Measurements from ENCODE around the gene APRT. TPM values are rescaled to one million over a fixed set of nuclear protein-coding genes. Genes with fewer than 3 reads are reported as not detected.

The APRT gene, protein sequence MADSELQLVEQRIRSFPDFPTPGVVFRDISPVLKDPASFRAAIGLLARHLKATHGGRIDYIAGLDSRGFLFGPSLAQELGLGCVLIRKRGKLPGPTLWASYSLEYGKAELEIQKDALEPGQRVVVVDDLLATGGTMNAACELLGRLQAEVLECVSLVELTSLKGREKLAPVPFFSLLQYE
- total RNA-seq (2022; extraction: Qiagen RNA extraction; ENCODE audit: low read depth) = 285 to 417 TPM (median 377 TPM) in 5 replicates

GRCh38 chr16:88811769-88812512 is at the start of gene APRT:
Gene APRT (minus strand): TSS chr16:88811928. CDS start chr16:88811899, 29 bp downstream.

GRCh38 chr16:88856828-88857727 is 45.4 kb upstream of the APRT start, which contains the start of the genes GALNS and TRAPPC2L:
Gene GALNS (minus strand): TSS chr16:88856947. CDS start chr16:88856877, 70 bp downstream.
Gene TRAPPC2L (plus strand): TSS chr16:88857127. CDS start chr16:88857151, 24 bp downstream.

DNA sequence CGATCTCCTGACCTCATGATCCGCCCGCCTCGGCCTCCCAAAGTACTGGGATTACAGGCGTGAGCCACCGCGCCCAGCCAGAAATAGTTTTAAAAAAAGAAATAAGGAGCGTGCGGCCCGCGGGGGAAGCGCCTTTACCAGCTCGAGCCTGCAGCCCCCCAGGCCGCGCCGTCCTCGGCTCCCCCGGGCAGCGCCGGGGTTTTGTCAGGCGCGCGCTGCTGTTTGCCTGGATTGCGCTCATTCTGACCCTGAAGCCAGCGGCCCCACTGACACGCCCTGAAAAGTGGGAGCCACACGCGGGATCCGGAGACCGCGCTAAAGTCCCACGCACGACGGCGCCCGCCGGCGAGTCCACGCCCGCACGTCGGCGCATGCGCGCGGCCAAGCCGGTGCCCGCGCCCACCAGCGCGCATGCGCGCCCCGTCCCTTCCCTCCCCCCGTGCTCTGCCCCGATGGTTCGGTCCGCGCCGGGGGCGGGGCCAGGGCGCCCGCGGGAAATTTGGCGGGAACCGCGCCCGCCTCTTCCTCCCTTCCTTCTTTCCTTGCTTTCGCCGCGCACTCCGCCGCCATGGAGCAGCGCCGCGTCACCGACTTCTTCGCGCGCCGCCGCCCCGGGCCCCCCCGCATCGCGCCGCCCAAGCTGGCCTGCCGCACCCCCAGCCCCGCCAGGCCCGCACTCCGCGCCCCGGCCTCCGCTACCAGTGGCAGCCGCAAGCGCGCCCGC is 8.3 kb downstream of the APRT start, which contains the start of gene CDT1:
CDT1 (plus strand) TSS at position 526 of the 724 bp plus-strand sequence; CDS start at position 569, 43 bp downstream.

DNA sequence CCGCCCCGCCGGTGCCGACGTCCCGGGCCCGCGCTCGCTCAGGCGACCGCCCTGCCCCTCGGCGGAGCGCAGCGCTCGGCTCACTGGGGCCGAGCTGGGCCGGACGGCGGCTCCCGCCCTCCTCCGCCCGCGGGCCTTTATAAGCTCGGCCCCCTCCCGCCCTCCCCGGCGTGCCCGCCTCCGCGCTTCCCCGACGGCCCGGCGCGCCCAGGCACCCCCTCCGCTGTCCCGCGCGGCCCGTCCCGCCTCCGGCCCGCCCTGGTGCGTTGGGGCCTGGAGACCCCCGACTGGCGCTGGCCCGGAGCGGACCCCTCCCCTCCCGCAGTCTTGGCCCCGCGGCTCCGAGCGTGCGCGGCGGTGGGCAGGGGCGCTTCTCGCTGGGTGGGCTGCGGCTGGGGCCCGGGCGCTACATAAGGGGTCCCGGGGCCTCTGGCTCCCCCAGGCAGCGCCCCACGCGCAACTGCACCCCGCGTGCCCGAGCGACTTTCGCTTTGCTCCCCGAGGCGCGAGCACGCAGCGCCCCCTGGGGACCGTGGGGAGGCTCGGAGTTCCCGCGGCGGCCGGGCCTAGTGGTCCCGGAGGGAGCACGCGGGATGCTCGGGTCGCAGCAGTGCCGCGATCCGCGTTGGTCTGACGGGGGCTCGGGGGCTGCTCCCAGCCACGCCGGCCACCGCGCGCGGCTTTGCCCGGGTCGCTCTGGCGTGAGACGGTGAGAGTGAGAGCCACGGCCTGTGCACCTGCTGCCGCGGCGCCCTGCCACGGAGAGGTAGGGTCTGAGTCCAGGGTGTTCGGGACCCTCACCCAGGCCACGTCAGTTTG is 26.4 kb downstream of the APRT start, which contains the start of gene PIEZO1:
PIEZO1 (minus strand) TSS at position 115 of the 819 bp plus-strand sequence. CDS start 256 bp downstream, outside the sequence.

Other genes with a start within 250 kb of the APRT start
- 50.1 to 59.2 TPM (median 54.0 TPM) in 5 replicates for gene ZC3H18, start 241.5 kb downstream of the APRT start, total RNA-seq (2022; extraction: Qiagen RNA extraction; ENCODE audit: low read depth)
- not detected in 5 replicates for gene IL17C, start 173.4 kb downstream of the APRT start, total RNA-seq (2022; extraction: Qiagen RNA extraction; ENCODE audit: low read depth)
- 211 to 299 TPM (median 285 TPM) in 5 replicates for gene CYBA, start 160.9 kb downstream of the APRT start, total RNA-seq (2022; extraction: Qiagen RNA extraction; ENCODE audit: low read depth)
- 21.8 to 25.9 TPM (median 23.9 TPM) in 5 replicates for gene MVD, start 148.8 kb downstream of the APRT start, total RNA-seq (2022; extraction: Qiagen RNA extraction; ENCODE audit: low read depth)
- gene SNAI3, start 125.4 kb downstream of the APRT start, total RNA-seq (2022; extraction: Qiagen RNA extraction; ENCODE audit: low read depth) = 0.08 to 0.21 TPM (median 0.14 TPM) in 4 of 5 replicates, not detected in the other
- gene RNF166, start 105.5 kb downstream of the APRT start, total RNA-seq (2022; extraction: Qiagen RNA extraction; ENCODE audit: low read depth) = 10.9 to 19.8 TPM (median 16.0 TPM) in 5 replicates
- 23.1 to 33.9 TPM (median 31.1 TPM) in 5 replicates for gene CTU2, start 105.4 kb downstream of the APRT start, total RNA-seq (2022; extraction: Qiagen RNA extraction; ENCODE audit: low read depth)
- gene PIEZO1, start 26.7 kb downstream of the APRT start, total RNA-seq (2022; extraction: Qiagen RNA extraction; ENCODE audit: low read depth) = 101 to 160 TPM (median 136 TPM) in 5 replicates
- gene CDT1, start 8.1 kb downstream of the APRT start, total RNA-seq (2022; extraction: Qiagen RNA extraction; ENCODE audit: low read depth) = 26.1 to 35.8 TPM (median 33.5 TPM) in 5 replicates
- gene GALNS, start 45.0 kb upstream of the APRT start, total RNA-seq (2022; extraction: Qiagen RNA extraction; ENCODE audit: low read depth) = 34.8 to 50.0 TPM (median 48.7 TPM) in 5 replicates
- 99.5 to 121 TPM (median 109 TPM) in 5 replicates for gene TRAPPC2L, start 45.2 kb upstream of the APRT start, total RNA-seq (2022; extraction: Qiagen RNA extraction; ENCODE audit: low read depth)
- not detected in 5 replicates for gene PABPN1L, start 54.7 kb upstream of the APRT start, total RNA-seq (2022; extraction: Qiagen RNA extraction; ENCODE audit: low read depth)
- 0.29 to 0.47 TPM (median 0.41 TPM) in 5 replicates for gene CBFA2T3, start 165.3 kb upstream of the APRT start, total RNA-seq (2022; extraction: Qiagen RNA extraction; ENCODE audit: low read depth)